Inflammatory macrophage treated with lipopolysaccharide for 1 hour (primary cell): ENCODE measurements around the gene CGB2.

Source experiments
- DNase-seq, 2 donors: peaks; one replicate each; pipeline ENCODE4 v3.0.0-alpha.2; 2020 to 2022

Gene CGB2

DNA sequence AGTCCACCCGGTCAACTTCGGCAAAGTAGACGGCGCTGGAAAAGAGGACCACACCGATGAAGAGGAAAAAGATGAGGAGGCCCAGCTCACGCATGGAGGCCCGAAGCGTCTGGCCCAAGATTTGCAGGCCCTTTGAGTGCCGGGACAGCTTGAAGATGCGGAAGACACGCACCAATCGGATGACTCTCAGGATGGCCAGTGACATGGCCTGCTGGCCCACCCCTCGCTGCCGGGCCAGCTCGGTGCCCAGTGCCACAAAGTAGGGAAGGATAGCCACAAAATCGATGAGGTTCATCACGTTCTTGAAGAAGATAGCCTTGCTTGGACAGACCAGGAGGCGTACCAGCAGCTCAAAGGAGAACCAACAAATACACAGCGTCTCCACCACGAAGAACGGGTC is 38.7 kb downstream of the CGB2 start:
- DNase-seq: no peak

DNA sequence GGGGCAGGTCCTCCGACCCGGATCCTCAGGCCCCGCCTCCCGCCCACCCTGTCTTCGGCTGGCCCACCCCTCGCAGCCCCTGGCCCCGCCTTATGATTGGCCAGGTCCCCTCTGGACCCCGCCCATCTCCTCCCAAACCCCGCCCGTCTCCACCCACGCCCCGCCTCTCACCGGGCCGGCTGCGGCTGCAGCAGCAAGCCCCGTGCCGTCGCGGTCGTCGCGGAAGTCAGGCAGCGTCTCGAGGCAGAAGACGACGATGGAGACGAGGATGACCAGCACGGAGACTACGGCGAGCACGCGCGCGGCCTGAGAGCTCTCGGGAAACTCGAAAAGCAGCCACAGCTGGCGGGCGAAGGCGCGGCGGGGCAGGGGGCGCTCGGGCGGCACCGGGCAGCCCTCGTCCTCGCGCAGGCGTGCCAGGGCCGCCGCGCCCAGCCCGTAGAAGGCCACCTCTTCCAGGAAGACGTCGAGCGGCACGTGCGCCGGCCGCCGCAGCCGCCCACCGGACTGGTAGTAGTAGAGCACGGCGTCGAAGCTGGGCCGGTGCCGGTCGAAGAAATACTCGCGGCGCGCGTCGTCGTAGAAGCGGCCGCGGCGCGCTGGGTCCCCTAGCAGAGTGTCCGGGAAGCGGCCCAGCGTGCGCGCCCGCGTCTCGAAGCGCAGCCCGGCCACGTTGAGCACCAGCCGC is 40.3 kb downstream of the CGB2 start:
- DNase-seq: no peak

DNA sequence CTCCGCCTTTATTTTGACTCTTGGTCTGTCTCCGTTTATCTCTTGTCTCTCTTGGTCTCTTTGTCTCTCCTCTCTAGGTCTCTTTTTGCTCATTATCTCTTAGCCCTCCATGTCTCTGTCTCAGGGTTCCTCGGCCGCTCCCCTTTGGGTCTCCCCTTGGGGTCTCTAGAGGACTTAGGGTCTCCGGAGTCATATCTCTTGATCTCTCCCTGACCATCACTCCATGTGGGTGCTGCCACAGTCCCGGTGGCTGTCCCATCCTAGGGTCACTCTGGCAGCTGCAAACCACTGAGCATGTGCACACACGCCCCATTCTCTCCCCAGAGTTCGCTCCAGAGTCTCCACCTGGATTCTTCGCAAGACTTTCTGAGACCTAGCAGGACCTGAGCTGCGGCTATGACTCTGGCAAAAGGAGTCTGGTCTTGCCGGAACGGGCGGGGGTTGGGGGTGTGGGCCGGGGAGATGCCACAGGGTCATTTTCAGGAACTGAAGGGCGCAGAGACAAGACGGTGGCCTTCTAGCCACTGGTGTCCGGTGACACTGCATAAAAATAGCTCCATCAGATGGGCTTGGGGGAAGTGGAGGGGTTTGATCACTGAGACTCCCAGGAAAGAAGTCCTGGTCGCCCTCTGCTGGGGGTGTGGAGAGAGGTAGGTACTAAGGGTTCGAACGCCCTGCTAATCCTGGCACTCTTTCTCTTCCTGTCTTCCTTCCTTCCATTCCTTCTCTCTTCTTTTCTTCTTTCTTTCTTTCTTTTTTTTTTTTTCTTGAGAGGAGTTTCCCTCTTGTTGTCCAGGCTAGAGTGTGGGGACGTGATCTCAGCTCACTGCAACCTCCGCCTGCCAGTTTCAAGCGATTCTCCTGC is 42.1 kb downstream of the CGB2 start:
- peak; percentile 14 to 19 for DNase-seq

DNA sequence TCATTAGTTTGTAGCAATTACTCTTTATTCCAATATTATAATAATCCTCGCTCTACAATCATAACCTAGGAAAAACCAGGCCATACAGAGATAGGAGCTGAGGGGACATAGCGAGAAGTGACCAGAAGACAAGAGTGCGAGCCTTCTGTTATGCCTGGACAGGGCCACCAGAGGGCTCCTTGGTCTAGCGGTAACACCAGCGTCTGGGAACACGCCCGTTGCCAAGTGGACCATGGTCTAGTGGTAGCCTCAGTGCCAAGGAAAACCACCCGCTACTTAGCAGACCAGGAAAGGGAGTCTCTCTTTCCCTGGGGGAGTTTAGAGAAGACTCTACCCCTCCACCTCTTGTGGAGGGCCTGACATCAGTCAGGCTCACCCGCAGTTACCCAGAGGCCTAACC is 43.2 kb downstream of the CGB2 start:
- DNase-seq: peak in 1 of 2 donors; percentile 27

DNA sequence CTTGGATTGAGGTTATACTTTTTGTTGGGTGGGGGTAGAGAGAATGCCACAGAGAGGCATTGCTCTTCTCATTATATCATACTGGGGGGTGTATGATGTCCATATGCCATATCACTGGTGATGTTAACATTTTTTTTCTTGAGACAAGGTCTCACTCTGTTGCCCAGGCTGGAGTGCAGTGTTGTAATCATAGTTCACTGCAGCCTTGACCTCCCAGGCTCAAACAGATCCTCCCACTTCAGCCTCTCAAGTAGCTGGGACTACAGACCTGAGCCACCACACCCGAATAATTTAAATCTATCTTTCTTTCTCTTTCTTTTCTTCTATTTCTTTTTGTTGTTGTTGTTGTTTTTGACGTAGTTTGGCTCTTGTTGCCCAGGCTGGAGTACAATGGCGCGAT is 48.7 kb downstream of the CGB2 start:
- DNase-seq: no peak

DNA sequence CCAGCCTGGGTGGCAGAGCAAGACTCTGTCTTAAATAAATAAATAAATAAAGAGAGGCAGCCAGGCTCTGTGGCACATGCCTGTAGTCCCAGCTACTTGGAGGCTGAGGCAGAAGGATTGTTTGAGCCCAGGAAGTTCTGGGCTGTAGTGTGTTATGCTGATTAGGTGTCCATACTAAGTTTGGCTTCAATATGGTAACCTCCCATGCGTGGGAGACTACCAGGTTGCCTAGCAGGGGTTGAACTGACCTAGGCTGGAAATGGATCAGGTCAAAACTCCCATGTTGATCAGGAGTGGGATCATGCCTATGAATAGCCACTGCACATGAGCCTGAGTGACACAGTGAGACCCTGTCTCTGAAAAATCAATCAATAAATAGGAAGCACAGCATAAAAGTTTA is 49.6 kb downstream of the CGB2 start:
- no peak for DNase-seq
